GM04504 (cell line): ENCODE measurements around the gene CIAPIN1.

Experiments
- DNase-seq: peaks from one replicate; pipeline ENCODE4 v3.0.0-alpha.2; 2012; ENCODE audit warnings: low read depth

The CIAPIN1 gene

DNA sequence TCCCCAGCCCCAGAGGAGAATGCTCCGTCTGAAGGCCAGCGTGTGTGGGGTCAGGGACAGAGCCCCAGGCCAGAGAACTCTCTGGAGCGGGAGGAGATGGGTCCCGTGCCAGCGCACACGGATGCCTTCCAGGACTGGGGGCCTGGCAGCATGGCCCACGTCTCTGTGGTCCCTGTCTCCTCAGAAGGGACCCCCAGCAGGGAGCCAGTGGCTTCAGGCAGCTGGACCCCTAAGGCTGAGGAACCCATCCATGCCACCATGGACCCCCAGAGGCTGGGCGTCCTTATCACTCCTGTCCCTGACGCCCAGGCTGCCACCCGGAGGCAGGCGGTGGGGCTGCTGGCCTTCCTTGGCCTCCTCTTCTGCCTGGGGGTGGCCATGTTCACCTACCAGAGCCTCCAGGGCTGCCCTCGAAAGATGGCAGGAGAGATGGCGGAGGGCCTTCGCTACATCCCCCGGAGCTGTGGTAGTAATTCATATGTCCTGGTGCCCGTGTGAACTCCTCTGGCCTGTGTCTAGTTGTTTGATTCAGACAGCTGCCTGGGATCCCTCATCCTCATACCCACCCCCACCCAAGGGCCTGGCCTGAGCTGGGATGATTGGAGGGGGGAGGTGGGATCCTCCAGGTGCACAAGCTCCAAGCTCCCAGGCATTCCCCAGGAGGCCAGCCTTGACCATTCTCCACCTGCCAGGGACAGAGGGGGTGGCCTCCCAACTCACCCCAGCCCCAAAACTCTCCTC, 64.5 kb downstream of the CIAPIN1 start:
- no peak for DNase-seq

DNA sequence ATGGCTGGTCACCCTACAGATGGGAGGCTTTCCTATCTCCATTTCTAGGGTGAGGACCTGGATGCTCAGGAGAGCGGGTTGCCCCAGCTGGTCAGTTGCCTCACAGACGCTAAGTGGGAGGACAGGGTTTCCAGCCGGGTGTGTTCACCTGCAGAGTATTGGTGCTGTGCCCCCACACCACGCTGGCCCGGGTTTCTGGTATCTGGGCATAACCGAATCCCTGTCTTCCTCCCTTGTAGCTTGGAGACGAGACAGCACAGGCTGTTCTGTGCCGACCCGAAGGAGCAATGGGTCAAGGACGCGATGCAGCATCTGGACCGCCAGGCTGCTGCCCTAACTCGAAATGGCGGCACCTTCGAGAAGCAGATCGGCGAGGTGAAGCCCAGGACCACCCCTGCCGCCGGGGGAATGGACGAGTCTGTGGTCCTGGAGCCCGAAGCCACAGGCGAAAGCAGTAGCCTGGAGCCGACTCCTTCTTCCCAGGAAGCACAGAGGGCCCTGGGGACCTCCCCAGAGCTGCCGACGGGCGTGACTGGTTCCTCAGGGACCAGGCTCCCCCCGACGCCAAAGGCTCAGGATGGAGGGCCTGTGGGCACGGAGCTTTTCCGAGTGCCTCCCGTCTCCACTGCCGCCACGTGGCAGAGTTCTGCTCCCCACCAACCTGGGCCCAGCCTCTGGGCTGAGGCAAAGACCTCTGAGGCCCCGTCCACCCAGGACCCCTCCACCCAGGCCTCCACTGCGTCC, 65.2 kb downstream of the CIAPIN1 start:
- DNase-seq: no peak

DNA sequence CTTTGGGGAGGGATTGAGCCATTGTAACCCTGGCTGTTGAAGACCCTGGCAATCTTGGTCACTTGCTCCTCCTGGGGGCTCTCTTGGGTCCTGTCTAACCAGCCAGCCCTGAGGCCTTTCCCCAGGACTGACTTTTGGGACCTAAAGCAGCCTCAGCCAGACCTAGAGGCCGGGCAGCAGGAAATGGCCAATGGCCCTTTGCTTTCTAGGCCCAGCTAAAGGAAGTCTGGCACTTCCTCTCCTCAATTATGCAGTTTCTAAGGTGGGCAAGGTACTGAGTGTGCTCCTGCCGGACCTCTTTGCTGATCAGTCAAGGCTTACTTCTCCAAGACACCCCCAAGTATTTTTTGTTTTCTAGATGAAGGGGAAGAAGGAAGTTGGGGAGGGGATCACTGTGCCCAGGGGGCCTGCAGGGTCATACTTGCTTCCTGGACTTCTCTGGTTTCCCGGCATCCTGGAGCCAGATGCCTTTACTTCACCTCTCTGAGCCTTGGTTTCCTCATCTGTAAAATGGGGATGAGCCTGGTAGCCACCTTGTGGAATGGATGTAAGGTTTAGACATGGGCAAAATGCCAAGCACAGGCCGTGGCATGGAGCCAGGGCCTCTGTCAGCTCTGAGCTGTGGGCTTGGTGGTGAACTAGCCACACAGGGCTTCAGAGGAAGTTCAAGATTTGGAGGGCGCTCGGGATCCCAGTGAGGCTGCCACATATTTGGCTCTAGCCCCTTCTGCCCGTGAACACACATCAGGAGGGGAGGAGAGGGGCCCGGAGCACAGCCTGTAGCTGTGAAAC, 66.3 kb downstream of the CIAPIN1 start:
- DNase-seq: no peak

DNA sequence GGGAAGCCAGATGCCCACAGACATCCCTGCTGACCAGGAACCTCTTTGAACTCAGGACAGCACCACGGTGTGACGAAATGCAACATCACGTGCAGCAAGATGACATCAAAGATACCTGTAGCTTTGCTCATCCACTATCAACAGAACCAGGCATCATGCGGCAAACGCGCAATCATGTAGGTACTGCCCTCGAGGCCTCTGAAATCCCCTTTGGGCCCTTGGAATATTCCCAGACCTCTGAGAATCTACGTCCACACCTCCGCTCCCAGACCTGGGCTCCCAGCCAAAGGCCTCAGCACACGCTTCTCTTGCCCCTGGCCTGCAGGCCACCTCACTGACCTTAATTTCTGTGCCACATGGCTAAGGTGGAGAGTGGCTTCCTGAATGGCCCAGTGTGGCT, 67.6 kb downstream of the CIAPIN1 start:
- DNase-seq: no peak
